ENCODE data around the gene PARVG. TPM values are rescaled to one million over a fixed set of nuclear protein-coding genes. Genes with fewer than 3 reads are reported as not detected.
A peak's percentile ranks its signal among the peaks of the same experiment; 100 is the strongest.

PARVG gene
- polyA plus RNA-seq, 1 donor from 2014 or later: 120 TPM

DNA sequence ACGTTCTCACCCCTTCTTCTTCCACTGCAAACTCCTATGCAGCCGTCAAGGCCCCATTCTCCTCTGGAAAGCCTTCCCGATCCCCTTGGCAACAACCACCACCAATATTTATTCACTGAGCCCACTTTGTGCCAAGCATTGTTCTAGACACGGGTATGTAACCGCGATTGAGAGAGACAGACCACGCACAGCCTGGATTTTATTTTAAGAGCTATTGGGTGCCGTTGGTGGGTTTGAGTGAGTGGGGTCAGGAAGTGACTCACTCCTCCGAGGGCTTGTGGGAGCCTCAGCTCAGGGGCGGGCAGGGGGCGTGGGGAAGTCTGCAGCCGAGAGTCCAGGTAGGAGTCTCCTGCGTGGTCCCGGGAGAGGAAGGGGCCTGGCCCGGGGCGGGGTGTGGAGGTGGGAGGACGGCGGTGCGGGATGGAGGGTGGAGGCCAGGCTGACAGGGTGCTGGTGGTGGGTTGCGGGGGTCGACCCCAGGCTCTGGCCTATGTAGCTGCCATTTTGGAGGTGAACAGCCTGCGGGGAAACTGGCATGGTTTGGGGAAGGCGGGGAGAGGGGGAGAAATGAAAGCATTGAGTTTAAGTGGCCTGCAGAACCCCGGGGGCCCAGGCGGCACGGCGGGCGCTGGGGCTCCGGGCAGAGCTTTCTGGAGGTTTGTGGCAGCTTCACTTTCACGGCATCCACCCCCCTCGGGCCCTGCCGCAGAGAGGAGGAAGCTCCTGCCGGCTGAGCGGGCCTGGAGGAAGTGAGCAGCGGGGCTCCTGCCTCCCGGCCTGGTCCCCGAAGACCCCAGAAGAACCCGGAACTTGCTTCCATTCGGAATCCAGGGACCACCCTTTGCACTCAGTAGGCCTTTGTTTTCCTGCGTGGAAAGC, 547 bp downstream of the PARVG start:
- Mint-ChIP-seq H3K27ac (peak overlapping the region; percentile 93 to 98 (median 96)), H3K4me1 (peaks cover 12 to 20% (median 16%) of the 10 kb centered on the region in 3 donors), H3K27me3 (no peaks in the 10 kb centered on the region), H3K4me3 (peak overlapping the region; percentile 94 to 99 (median 97)), H3K9me3 (no peaks in the 10 kb centered on the region), H3K36me3 (no peaks in the 10 kb centered on the region)

DNA sequence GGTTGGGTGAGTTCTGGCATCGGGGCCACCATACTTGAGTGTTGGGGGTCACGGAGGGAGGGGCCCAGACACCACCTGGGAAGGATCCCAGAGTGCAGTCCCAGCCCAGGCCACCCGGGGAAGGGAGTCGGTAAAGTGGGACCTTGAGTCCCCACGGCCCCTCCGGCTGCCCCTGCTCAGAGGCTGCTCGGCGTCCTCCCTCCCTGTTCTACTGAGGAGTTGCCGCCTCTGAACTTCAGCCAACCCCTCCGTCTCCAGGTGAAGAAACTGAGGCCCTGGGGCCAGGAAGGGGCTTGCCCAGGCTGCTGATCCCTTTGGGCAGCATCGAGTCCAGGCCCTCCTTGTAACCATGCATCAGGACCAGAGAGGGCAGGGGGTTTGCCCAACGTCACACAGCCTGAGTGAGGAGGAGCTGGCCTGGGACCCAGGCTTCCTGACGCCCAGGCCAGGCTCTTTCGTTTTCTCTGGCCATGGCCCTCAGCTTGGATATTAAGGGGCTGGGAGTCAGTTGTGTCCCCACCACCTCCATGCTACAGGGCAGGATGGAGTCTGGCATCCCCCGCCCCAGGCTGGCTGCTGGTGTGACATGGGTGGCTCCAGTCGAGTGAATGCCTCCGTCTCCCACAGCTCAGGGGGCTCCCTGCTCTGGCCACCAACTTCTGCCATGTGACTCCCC, 1.3 kb downstream of the PARVG start:
- Mint-ChIP-seq H3K4me3 (peak overlapping the region; percentile 94 to 99 (median 97)), H3K4me1 (peaks cover 12 to 20% (median 16%) of the 10 kb centered on the region in 3 donors), H3K36me3 (no peaks in the 10 kb centered on the region), H3K9me3 (no peaks in the 10 kb centered on the region), H3K27ac (peak overlapping the region; percentile 93 to 98 (median 97)), H3K27me3 (no peaks in the 10 kb centered on the region)

DNA sequence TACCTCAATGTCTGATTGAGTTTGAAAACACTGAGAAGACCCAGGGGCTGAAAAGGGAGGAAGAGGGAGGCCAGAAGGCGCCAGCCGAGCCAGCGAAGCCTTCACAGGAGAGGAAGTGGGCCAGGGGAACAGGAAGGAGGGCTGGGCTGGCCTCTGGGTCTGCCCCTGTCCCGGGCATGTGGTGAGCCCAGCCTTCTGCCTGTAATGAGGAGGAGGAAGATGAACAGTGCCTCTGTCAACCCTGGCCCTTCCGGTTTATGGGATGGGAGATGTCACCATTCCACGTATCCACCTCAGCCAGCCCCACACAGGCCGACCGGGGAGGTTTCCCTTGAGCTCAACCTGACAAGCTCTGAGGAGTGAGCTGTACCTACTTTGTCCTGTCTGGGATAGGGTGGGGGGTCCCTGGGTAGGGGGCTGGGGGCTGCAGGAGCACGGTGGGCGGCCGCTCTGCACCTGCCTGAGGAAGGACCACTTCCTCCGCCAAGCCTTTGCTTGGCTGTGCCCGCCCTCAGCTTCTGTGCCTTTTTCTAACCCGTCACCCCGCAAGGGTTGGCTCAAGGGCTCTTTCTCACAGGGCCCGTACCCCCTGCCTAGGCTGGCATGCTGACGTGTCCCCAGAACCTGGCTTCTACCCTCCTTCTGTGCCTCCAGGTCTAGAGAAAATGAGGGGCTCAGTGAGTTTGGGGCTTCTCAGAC, 2.0 kb downstream of the PARVG start:
- Mint-ChIP-seq H3K27ac (peak overlapping the region; percentile 93 to 98 (median 97)), H3K4me1 (peaks cover 12 to 20% (median 16%) of the 10 kb centered on the region in 3 donors), H3K9me3 (no peaks in the 10 kb centered on the region), H3K4me3 (peak overlapping the region; percentile 94 to 99 (median 97)), H3K36me3 (no peaks in the 10 kb centered on the region), H3K27me3 (no peaks in the 10 kb centered on the region)

DNA sequence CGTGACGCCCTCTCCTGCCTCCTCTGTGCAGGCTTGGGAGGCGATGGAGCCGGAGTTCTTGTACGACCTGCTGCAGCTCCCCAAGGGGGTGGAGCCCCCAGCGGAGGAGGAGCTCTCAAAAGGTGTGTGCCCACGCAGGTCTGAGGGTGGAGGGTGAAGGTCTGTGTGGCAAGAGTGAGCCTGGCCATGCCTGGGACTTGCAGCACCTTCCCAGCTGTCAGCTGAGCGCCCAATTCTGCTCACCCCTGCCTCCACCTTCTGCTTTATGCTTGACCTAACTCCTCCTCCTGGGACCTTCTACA, 2.5 kb downstream of the PARVG start:
- H3K4me3 Mint-ChIP-seq: peak overlapping the region; percentile 94 to 99 (median 97)
- peaks cover under 1% of the 10 kb centered on the region for H3K36me3 Mint-ChIP-seq
- no peaks in the 10 kb centered on the region for H3K9me3 Mint-ChIP-seq
- no peaks in the 10 kb centered on the region for H3K27me3 Mint-ChIP-seq
- peak overlapping the region; percentile 93 to 98 (median 97) for H3K27ac Mint-ChIP-seq
- peaks cover 13 to 20% (median 16%) of the 10 kb centered on the region in 3 donors for H3K4me1 Mint-ChIP-seq

DNA sequence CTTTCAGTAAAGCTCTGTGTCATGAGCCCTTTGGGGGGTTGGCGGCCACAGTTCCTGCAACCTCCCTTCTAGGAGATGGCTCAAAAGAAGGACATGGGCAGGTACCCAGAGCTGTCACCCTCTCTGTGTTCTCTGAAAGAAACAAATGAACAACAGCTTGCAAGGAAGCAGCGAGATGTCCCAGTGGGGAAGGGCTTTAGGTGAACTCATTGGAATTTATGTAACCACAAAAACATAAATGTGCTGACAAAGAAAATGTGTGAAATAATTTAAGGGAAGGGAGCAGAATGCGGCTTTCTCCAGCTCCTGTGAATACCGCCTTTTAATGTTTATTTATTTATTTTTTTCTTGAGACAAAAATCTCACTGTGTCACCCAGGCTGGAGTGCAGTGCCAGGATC, 3.3 kb downstream of the PARVG start:
- Mint-ChIP-seq H3K4me1 (peaks cover 16 to 20% (median 18%) of the 10 kb centered on the region in 3 donors), H3K27me3 (no peaks in the 10 kb centered on the region), H3K36me3 (peaks cover 2% of the 10 kb centered on the region), H3K4me3 (peak overlapping the region; percentile 17 to 94 (median 34)), H3K9me3 (no peaks in the 10 kb centered on the region), H3K27ac (peak overlapping the region in 2 of 3 donors; percentile 93 to 98)

DNA sequence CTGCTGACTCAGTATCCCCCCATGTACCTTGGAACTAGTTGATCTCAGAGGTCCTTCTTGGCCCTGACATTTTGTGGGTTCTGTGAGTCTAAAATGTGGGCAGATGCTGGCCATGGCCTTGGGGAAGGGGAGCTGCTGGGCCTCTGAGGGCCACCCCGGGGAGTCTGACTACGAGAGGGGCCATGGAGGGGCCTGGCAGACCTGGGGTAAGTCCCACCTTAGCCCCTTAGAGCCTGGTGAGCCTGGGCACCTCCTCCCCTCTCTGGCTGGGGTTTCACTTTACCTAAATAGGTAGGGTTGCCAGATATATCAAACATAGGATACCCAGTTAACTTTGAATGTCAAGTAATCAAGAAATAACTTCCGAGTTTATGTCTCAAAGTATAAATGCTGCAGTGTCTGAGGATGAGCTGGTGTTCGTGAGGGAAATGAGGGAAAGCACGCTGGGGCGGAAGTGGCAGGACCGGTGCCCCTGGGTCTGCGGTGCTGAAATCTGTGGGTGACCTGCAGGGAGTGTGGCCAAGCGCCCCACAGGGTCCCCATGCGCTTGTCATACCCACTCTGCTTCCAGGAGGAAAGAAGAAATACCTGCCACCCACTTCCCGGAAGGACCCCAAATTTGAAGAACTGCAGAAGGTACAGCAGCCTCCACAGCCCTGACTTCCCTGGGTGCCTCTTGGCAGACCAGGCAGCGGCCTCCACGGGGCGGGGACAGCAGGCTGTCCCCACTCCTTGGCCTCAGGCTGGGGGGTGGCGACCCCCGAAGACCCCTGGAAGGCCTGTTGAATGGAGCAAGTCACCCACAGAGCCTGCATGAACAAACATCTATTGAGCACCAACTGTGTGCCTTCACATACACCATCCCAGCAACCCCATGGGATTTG, 4.8 kb downstream of the PARVG start:
- Mint-ChIP-seq H3K36me3 (peaks cover 2% of the 10 kb centered on the region), H3K27me3 (no peaks in the 10 kb centered on the region), H3K9me3 (no peaks in the 10 kb centered on the region), H3K27ac (peak overlapping the region in 2 of 3 donors; percentile 86), H3K4me3 (peak overlapping the region in 2 of 4 donors; percentile 33 to 82), H3K4me1 (peaks cover 19 to 21% (median 20%) of the 10 kb centered on the region in 3 donors)

DNA sequence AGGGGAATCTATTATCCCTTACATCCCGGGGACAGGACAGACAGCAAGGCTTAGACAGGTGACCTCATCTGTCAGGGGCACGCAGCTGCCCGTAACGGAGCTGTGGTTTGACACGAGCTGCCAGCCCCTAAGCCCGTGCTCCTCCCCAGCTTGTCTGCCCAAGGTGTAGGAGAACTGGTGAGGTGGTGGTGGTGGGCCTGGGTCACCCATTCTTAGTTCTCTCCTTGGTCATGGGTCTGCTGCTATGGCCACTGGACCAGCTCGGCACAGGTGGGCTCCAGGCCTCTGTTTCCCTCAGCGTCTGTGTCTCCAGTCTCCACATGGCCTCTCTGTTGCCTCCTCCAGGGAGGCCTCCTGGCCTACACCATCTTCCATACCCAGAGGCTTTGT, 5.4 kb downstream of the PARVG start:
- peaks cover 2% of the 10 kb centered on the region for H3K36me3 Mint-ChIP-seq
- peaks cover 13 to 20% (median 19%) of the 10 kb centered on the region in 3 donors for H3K4me1 Mint-ChIP-seq
- H3K27me3 Mint-ChIP-seq: no peaks in the 10 kb centered on the region
- no peak overlapping the region for H3K4me3 Mint-ChIP-seq
- no peaks in the 10 kb centered on the region for H3K9me3 Mint-ChIP-seq
- peak overlapping the region in 1 of 3 donors; percentile 86 for H3K27ac Mint-ChIP-seq

DNA sequence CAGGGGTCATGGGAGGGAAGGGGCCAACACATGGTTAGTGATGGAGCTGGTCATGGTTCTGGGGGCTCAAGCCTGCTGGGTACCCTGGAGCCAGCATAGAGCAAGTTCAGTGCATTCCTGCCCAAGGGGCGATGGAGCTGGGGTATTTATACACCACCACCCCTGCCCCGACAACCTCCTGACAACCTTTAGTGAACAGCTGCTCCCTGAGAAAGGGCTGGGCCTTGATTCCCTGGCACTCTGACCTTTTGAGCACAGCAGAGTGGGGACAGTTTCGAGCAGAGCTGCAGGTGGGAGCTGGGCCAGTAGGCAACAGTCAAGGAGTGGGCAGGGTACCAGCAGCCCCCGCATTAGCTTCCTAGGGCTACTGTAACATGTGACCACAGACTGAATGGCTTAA, 6.0 kb downstream of the PARVG start:
- Mint-ChIP-seq H3K36me3 (peaks cover 2% of the 10 kb centered on the region), H3K4me1 (peaks cover 17 to 22% (median 21%) of the 10 kb centered on the region in 3 donors), H3K9me3 (no peaks in the 10 kb centered on the region), H3K4me3 (no peak overlapping the region), H3K27ac (no peak overlapping the region), H3K27me3 (no peaks in the 10 kb centered on the region)

DNA sequence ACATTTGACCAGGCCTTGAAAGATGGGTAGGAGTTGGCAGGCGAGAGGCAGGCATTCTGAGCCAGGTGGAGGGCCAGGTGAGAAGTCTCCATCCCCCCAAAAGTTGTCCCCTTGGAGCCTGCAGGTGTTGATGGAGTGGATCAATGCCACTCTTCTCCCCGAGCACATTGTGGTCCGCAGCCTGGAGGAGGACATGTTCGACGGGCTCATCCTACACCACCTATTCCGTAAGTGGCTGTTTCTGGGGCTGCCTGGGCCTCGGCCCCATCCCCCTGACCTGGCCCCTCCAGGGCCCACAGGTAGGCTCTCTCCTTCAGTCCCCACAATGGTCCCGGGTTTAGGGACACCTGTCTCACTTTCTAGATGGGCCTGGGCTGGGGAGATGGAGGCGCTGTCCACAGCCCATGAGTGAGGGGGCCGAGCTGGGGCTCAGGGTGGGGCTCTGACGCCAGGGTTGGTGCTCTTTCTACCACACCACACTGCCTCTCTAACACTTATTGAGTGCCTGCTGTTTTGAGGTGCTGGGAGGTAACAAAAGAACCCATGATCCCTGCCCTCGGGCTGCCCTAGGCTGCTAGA, 7.0 kb downstream of the PARVG start:
- Mint-ChIP-seq H3K4me3 (no peak overlapping the region), H3K27ac (no peak overlapping the region), H3K4me1 (peaks cover 12 to 18% (median 16%) of the 10 kb centered on the region in 3 donors), H3K27me3 (no peaks in the 10 kb centered on the region), H3K9me3 (no peaks in the 10 kb centered on the region), H3K36me3 (peaks cover 2% of the 10 kb centered on the region)

DNA sequence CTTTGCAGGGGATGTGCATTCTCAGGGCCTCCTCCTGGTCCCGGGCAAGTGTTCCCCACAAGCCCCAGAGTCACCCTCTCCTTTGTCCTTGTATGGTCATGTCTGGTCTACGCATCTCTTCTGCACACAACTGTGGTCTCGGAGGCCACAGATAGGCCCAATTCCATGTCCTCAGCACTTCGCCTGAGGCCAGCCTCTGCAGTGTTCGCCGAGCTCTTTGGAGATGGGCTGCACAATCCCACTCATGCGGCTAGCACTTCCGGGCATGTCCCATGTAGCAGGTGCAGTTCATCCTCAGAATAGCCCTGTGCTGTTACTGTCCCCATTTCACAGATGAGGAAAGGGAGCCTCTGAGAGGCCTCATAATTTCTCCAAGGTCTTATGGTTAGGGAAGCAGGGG, 7.6 kb downstream of the PARVG start:
- H3K27ac Mint-ChIP-seq: no peak overlapping the region

DNA sequence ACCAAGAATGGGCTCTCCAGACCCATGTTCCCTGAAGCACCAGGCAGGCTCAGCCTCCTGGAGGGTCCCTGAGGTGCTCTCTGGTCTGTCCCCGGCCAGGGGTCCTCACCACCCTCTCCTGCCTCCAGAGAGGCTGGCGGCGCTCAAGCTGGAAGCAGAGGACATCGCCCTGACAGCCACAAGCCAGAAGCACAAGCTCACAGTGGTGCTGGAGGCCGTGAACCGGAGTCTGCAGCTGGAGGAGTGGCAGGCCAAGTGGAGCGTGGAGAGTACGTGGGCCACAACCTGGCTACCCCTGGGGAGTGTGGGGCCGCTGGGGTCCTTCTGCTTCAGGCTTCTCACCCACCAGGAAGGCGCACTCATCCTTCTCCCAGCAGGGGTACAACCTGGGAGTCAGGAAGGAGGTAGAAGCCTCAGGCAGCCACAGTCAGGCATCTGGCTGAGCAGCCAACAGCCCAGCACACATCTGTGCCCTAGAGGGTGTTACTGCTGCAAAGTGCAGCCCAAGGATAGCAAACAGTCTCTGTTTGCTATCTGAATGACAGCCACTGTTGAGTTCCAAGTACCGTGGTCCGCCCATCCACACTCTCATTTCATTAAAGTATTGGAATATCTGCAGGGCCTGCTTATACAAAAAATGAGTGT, 8.4 kb downstream of the PARVG start:
- peak overlapping the region in 1 of 3 donors; percentile 21 for H3K27ac Mint-ChIP-seq

More for the DNA sequence above, 7.6 kb downstream of the PARVG start:
- Mint-ChIP-seq H3K27me3 (no peaks in the 10 kb centered on the region), H3K4me3 (peak overlapping the region in 1 of 4 donors; percentile 60), H3K9me3 (no peaks in the 10 kb centered on the region), H3K4me1 (peaks cover 12 to 21% (median 15%) of the 10 kb centered on the region in 3 donors), H3K36me3 (peaks cover 2% of the 10 kb centered on the region)

DNA sequence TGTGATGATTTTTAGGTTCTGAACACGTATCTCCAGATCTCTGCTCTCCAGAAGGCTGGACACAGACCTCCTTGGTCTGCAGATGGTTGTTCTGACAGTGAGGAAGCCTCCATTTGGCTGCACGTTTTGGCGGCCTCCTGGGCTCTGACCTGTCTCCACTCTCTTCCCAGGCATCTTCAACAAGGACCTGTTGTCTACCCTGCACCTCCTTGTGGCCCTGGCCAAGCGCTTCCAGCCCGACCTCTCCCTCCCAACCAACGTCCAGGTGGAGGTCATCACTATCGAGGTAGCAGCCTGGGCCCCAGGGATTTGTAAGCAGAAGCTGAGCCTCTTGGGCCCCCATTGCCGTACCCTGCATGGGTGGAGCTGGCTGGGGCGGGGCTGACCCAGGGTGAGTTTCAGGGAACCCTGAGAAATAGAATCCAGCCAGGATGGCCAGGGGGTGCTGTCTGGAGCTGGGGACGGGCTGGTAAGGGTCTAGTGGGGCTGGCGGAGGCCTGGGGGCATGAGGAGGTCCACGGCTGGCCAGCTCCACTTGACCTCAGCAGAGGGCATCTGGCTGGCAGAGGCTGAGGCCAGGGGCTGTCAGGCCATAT, 9.8 kb downstream of the PARVG start:
- Mint-ChIP-seq H3K9me3 (no peaks in the 10 kb centered on the region), H3K36me3 (peaks cover 5% of the 10 kb centered on the region), H3K4me3 (peak overlapping the region in 2 of 4 donors; percentile 52 to 78), H3K27ac (peak overlapping the region in 2 of 3 donors; percentile 91 to 95), H3K27me3 (no peaks in the 10 kb centered on the region), H3K4me1 (peaks cover 14 to 28% (median 20%) of the 10 kb centered on the region in 3 donors)

More for the DNA sequence above, 8.4 kb downstream of the PARVG start:
- Mint-ChIP-seq H3K36me3 (peaks cover 4% of the 10 kb centered on the region), H3K9me3 (no peaks in the 10 kb centered on the region), H3K4me1 (peaks cover 14 to 28% (median 18%) of the 10 kb centered on the region in 3 donors), H3K4me3 (peak overlapping the region in 3 of 4 donors; percentile 28 to 55 (median 32)), H3K27me3 (no peaks in the 10 kb centered on the region)

DNA sequence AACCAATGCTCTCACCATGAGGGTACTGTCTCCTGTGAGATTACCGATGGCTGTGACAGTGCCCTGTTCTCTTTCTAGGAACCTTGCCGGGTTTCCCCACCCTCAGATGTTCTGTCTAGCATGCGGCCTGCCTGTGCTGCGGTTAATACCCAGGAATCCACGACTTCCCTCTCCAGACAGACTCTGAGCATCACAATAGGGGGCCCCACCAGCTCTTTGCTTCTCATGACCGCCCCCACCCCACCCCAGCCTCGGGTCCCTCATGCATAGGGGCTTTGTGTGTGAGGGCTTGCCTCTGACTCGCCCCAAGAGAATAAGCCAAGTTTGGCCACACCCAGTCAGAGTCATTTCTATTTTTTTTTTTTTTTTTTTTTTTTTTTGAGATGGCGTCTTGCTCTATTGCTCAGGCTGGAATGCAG, 10.3 kb downstream of the PARVG start:
- H3K4me3 Mint-ChIP-seq: peak overlapping the region in 3 of 4 donors; percentile 52 to 81 (median 78)
- H3K27ac Mint-ChIP-seq: peak overlapping the region; percentile 73 to 95 (median 91)
- no peaks in the 10 kb centered on the region for H3K9me3 Mint-ChIP-seq
- peaks cover 5% of the 10 kb centered on the region for H3K36me3 Mint-ChIP-seq
- peaks cover 14 to 28% (median 20%) of the 10 kb centered on the region in 3 donors for H3K4me1 Mint-ChIP-seq
- no peaks in the 10 kb centered on the region for H3K27me3 Mint-ChIP-seq
